HG02678 (cell line): ENCODE data around the gene CERS6.
"Not testable (repeated sequence)": the region's sequence is repeated elsewhere in the genome, so short reads cannot be mapped to it uniquely, and the experiment has no call there.

ENCODE experiments used
- ATAC-seq: cut with Tn5 transposase; IDR thresholded peaks from one replicate; pipeline ENCODE4 v1.9.1; 2021; ENCODE audit warnings: mild to moderate bottlenecking, moderate library complexity; ENCODE audit not compliant: unreplicated experiment

The CERS6 gene

GRCh38 chr2:168753765-168754329, 297.8 kb downstream of the CERS6 start:
- no peak for ATAC-seq

DNA sequence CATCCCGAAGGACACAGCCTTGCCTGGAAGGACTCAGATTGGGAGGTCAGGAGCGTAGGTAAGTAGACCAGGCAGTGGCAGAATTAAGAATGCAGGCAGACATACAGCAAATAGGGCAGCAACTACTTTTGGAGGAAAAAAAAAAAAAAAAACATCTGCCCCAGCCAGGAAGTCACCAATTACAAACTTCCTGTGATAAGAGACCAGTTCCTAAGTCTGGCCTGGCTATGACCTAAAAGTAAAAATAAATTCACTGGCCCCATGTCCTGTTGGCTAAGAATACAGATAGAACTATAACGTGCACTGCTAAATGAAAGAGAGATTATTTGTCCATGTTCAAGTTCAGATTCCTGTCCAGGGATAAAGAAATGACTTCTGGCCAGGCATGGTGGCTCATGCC, 301.2 kb downstream of the CERS6 start:
- no peak for ATAC-seq

DNA sequence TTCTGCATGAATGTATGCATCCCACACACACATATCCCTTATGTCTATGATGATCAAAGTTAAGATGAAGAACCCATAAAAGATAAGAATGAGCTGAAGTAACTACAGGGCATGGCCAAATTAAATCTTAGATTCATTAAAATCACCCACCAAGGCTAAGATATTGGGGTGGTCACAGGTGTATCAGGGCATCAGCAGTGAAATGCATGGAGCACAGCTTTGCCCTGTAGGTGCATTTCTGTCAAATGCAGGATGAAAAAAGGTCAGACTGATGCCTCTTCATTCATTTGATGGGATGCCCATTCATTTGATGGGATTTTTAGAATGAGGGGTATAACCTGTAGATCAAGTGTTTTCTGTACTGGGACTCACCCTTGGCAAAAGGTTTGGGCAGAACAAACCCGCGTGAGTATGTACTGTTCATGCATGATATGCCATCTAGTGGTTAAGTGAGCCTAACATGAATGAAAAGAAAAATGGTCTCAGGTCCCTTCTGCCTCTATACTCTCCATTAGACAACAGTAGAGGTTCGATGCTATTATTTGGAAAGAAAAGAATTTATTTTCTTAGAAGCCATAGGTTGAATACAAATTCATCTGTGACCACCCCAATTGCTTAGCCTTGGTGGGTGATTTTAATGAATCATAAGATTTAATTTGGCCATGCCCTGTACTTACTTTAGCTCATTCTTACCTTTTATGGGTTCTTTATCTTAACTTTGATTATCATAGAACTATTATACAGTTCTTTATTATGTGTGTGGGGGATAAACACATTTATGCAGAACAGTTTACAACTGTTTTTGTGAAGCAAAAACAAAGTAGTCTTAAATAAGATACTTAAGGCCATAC, 303.1 kb downstream of the CERS6 start:
- peak; percentile 81 for ATAC-seq

GRCh38 chr2:168765401-168765800, 309.3 kb downstream of the CERS6 start:
- no peak for ATAC-seq

DNA sequence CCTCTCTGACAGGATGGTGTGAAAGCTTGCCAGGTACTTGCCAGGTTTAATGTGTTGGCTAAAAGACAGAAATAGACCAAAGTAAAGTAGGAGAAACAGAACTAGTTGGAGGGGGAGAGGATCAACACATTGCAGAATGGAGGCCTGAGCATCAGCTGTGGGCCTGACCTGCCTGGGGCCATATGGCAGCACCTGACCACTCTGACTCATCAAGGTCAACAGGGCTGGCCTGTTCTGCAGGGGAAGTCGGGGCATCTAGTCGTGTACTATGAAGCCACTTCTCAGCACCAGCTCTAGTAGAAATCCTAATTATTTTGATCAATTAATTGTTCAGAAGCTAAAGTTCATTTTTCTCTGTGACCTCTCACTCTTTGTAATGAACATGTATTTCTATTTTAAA, 310.5 kb downstream of the CERS6 start:
- no peak for ATAC-seq

- ATAC-seq, result no peak
Observed at GRCh38 chr2:168767258-168767657, 311.2 kb downstream of the CERS6 start.

- not testable (repeated sequence) for ATAC-seq
Observed at GRCh38 chr2:168768357-168768756, 312.3 kb downstream of the CERS6 start.

DNA sequence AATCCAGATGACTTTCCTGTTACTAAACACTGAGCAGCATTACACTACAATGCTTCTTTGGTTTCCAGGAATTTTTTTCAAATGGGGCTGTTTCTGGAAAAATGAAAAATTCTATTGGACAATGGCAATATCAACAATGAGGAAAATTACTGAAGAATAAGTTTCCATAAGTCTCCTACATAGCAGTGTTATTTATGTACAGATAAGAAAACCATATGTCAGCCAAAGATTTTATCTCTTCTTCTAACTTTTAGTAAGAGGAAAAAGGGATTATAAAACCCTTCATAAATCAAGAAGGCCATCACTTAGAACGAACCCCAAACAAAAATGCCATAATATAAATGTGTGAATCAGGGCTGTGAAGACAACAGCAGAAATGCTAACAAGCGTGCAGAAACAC, 314.7 kb downstream of the CERS6 start:
- no peak for ATAC-seq

DNA sequence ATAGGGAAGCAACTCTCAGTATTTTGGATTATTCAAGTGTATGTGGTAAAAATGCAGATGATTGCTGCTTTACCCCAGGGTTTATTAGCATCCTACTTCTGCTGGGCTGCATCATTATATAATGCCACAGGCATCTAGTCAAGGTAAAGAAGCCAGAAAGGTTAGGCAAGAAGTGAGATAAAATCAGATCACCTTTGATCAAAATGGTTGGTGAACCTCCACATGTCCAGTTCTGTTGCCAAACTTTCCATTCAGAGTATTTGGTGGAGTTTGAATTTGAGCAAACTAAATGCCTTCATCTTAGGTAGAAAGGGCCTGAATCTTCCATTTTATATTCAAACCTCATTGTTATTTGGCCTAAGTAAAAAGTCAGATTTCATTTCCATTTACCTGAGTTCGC, 316.6 kb downstream of the CERS6 start:
- ATAC-seq, result no peak

DNA sequence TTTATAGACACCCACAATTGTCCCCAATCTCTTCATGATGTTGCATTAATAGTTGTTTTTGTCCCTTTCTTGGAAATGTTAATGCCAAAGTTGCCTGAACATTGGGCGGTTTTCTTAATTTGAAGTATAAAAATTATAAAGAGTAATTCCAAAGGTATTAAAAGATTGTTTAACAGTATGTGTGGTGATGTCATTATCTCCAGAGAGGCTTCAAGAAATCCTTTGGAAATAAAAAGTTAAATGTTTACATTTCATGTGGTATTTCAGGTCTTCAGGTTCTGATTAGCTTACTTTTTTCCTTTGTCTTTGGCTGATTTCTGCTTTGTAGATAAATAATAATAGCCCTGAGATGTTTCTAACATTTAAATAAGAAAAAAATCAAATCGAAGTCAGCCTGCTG, 317.1 kb downstream of the CERS6 start:
- no peak for ATAC-seq

DNA sequence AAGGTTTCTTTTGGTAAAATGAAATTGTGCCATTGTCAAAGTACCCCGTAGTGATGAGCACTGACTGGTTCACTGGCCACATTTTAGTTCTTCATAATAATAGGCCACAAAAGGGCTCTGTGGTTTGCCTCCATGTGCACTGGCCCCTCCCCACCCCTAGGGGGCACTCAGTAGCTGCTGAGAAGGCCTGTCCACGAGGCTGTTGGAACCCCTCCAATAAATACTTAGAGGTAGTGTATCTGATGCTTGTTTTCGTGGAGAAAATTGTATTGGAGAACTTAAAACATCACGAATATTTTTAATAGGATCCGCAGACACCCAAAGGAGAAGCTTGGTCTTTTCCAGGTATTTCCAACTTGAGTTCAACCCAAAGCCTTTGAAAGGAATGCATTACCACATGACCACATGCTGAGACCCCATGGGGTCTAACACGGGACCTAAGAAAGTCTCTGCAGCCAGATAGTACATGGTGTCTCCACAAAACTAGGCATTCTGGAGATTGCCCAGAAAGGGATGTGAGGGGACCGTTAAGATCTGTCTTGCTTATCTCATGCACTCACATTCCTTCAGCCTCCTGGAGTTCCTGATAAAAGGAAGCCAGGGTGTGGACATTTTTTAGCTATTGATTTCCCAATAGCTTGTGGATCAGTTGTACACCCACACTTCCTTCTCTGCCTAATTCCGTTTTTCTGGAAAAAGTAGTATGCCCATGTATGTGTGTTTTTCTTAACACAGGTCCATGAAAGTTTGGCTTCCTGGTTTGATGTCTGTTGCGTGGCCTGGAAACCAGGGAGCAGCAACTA, 317.8 kb downstream of the CERS6 start:
- ATAC-seq, result peak; percentile 59

DNA sequence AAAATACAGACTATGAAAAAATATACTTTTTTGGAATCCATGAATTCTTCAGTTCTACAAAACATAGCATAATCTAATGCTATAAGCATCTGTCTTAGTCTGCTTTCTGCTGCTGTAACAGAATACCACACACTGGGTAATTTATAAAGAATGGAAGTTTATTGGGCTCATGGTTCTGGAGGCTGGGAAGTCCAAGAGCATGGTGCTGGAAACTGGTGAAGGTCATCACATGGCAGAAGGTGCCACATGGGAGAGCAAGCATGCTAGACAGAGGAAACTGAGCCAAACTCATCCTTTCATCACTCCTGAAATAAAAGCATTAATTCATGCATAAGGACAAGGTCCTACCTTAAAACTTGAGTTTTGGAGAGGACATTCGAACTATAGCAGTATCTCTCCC, 319.8 kb downstream of the CERS6 start:
- ATAC-seq, result no peak

DNA sequence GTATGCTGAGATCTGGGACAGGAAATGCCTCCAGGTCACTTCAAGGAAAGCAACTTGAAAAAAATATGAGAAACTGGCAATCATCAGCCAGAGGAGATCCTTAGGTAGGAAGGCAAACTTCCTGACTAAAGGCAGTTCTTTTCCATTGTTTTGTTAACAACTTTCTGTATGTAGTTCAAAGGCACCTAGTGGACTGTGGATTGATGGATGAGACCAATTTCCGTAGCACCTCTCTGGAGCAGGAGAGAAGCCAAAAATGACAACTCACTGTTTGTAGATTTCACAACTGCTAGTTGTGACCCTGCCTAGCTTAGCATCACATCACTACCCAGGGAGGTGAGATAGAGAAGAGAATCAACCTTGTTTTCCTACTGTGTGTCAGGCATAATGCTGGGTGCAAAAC, 324.6 kb downstream of the CERS6 start:
- no peak for ATAC-seq

DNA sequence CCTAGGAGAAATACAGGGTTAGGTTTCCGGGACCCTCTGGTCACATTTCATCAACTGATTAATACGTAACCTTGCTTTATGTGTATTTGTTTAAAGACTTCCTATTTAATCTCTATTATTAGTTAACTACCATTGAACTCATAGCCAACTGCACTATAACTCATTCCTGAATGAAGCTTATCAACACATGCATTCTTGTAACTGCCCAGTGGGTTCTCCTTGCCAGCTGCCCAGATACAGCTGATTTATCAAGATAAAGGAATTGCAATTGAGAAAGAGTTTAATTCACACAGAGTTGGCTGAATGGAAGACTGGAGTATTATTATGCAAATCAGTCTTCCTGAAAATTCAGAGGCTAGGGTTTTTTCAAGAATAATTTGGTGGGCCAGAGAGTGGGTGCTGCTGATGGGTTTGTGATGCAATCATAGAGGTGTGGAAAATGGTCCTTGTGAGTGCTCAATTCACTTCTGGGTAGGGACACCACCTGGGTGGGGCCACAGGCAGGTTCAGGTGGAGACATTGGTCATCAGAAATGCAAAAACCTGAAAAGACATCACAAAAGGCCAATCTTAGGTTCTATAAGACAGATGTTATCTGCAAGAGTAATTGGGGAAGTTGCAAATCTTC, 325.2 kb downstream of the CERS6 start:
- ATAC-seq, result no peak

DNA sequence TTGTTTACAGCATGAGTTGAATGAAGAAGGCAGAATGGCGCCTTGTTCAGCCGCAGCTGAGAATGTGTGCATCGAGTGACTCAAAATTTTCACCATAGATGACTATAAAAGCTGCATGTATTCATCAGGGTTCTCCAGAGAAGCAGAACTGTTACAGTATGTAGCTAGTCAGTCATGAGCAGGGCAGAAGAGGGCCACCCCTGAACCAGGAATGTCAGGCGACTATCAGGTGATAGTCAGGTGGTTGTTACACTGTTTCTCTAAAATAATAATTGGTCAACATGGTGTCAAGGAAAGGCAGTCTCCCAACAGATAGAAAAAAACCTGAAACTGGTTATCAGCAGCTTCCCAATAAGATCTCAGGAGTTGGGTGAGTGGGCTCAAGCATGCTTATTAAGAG, 326.2 kb downstream of the CERS6 start:
- no peak for ATAC-seq

DNA sequence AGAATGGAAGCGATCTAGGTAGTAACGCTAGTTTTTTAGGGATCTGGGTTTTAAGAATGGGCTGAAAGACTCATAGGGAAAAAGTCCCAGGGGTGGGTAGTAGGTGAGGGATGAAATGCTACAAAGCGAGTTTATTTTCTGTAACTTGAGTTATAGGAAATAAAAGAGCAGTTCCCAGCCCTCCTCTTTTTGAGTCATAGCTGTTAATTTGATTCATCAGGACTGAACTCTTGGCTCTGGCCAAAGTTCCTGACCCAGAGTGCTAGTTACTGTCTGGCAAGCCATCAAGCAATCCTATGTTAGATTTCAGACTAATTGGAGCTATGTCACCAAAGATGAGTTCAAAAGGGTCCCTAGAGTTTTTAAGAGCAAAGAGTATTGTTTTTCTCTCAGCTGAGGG, 328.9 kb downstream of the CERS6 start:
- ATAC-seq, result no peak

DNA sequence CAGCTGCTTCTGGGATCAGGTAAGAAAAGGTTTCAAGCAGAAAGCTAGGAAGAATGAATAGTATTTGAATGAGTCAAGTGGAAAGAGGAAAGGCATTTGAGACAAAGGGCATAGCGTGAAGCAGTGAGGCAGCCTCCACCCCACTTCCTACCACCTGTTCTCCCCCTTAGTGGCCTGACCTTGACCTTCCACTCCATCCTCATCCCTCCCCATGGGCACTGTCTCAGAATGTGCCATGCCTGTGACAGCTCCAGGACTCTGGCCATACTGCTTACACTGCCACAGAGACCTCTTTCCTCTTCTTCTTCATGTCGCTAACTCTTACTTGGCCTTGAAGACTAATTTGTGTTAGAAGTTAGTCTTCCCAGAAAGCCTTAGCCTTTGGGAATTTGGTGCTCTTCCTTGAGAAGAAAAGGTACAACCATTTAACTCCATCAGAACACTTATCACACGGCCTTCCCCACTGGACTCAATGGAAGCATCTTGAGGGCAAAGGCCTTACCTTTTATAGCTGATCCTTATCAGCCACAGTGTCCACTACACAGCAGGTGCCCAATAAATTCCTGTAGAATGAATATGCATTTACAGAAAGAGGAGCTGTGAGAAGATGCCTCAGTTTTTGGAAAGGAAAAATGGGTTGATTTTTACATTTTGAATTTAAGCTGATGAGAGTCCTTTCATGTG, 331.2 kb downstream of the CERS6 start:
- ATAC-seq, result no peak

- ATAC-seq, result no peak
Observed at GRCh38 chr2:168787782-168788376, 331.8 kb downstream of the CERS6 start.

GRCh38 chr2:168789776-168790175, 333.7 kb downstream of the CERS6 start:
- no peak for ATAC-seq

- no peak for ATAC-seq
Observed at GRCh38 chr2:168790226-168790902, 334.3 kb downstream of the CERS6 start.
